HepG2 (cell line): ENCODE measurements around the gene HMMR. TPM values are rescaled to one million over a fixed set of nuclear protein-coding genes. Genes with fewer than 3 reads are reported as not detected.

Source experiments
- CBX5 ChIP-seq: sonication (generic); formaldehyde crosslinking; IDR thresholded peaks from 2 replicates; pipeline ENCODE4 v1.4.0; 2020; ENCODE audit warnings: missing genetic modification reagents, borderline replicate concordance
- CCAR2 ChIP-seq: fragments of 200-400 bp; formaldehyde crosslinking; optimal IDR thresholded peaks from 2 replicates; pipeline ENCODE3; 2018; ENCODE audit warnings: low read depth, mild to moderate bottlenecking, low read length, moderate library complexity
- EEA1 ChIP-seq: sonication (generic); formaldehyde crosslinking; IDR thresholded peaks from 2 replicates; pipeline ENCODE4 v1.5.1; 2020; ENCODE audit warnings: mild to moderate bottlenecking, missing genetic modification reagents, borderline replicate concordance
- HMG20B ChIP-seq: conservative IDR thresholded peaks from 2 replicates; pipeline ENCODE4 v1.6.1; 2016; ENCODE audit warnings: missing genetic modification reagents, missing compliant biosample characterization
- HNRNPLL ChIP-seq: fragments of 200-400 bp; formaldehyde crosslinking; IDR thresholded peaks from 2 replicates; pipeline ENCODE4 v1.6.1; 2017; ENCODE audit warnings: mild to moderate bottlenecking, low read depth, low read length; ENCODE audit not compliant: poor library complexity, severe bottlenecking
- MXI1 ChIP-seq: IDR thresholded peaks from 3 replicates; pipeline ENCODE4 v1.6.1; 2012; ENCODE audit warnings: low read depth, low read length, inconsistent platforms, borderline replicate concordance
- NFE2L2 ChIP-seq: fragments of 150-350 bp; IDR thresholded peaks from 2 replicates; pipeline ENCODE4 v1.6.1; 2014; ENCODE audit warnings: low read length
- NFIC ChIP-seq: IDR thresholded peaks from 2 replicates; pipeline ENCODE4 v1.6.1; 2012; ENCODE audit warnings: mild to moderate bottlenecking, low read length, inconsistent platforms
- RFX1 ChIP-seq: fragments of 450-650 bp; IDR thresholded peaks from 2 replicates; pipeline ENCODE4 v1.6.1; 2017
- SETDB1 ChIP-seq: sonication (generic); formaldehyde crosslinking; IDR thresholded peaks from 2 replicates; pipeline ENCODE4 v1.5.1; 2020; ENCODE audit warnings: missing genetic modification reagents, mild to moderate bottlenecking, borderline replicate concordance
- SMYD3 ChIP-seq: sonication (generic); formaldehyde crosslinking; IDR thresholded peaks from 2 replicates; pipeline ENCODE4 v1.8.1; 2023; ENCODE audit warnings: mild to moderate bottlenecking, missing genetic modification reagents
- SRSF1 ChIP-seq: fragments of 200-400 bp; formaldehyde crosslinking; optimal IDR thresholded peaks from 2 replicates; pipeline ENCODE3; 2017; ENCODE audit warnings: mild to moderate bottlenecking, low read depth, low read length, moderate library complexity
- THAP11 ChIP-seq: IDR thresholded peaks from 2 replicates; pipeline ENCODE4 v1.6.1; 2016; ENCODE audit warnings: missing biosample characterization, missing genetic modification reagents
- ZBTB7B ChIP-seq: sonication (generic); formaldehyde crosslinking; IDR thresholded peaks from 2 replicates; pipeline ENCODE4 v1.4.0; 2020; ENCODE audit warnings: missing genetic modification reagents
- ZEB1 ChIP-seq: IDR thresholded peaks from 2 replicates; pipeline ENCODE4 v1.6.1; 2012; ENCODE audit warnings: mild to moderate bottlenecking, low read depth, inconsistent platforms; ENCODE audit not compliant: insufficient replicate concordance
- ZNF17 ChIP-seq: sonication (generic); formaldehyde crosslinking; IDR thresholded peaks from 2 replicates; pipeline ENCODE4 v1.5.0; 2020; ENCODE audit warnings: mild to moderate bottlenecking, missing genetic modification reagents
- ZNF230 ChIP-seq: sonication (generic); formaldehyde crosslinking; IDR thresholded peaks from 2 replicates; pipeline ENCODE4 v1.4.0; 2020; ENCODE audit warnings: mild to moderate bottlenecking, missing genetic modification reagents
- ZNF333 ChIP-seq: sonication (generic); formaldehyde crosslinking; IDR thresholded peaks from 2 replicates; pipeline ENCODE4 v1.4.0; 2020; ENCODE audit warnings: mild to moderate bottlenecking, missing genetic modification reagents, borderline replicate concordance
- ZNF564 ChIP-seq: sonication (generic); formaldehyde crosslinking; IDR thresholded peaks from 2 replicates; pipeline ENCODE4 v1.8.1; 2023; ENCODE audit warnings: mild to moderate bottlenecking, missing genetic modification reagents
- ZNF703 ChIP-seq: sonication (generic); formaldehyde crosslinking; IDR thresholded peaks from 2 replicates; pipeline ENCODE4 v1.5.1; 2020; ENCODE audit warnings: missing genetic modification reagents, mild to moderate bottlenecking, moderate library complexity, borderline replicate concordance
- polyA plus RNA-seq, 8 experiments: library from polyadenylated mRNA; depleted of rRNA in 3 of 8; stranded (reverse) in 7 of 8; unstranded in 1 of 8; fragments of >200 nt; fragmentation: Illumina TruSeq in 4 of 8; extraction: Trizol in 4 of 8; gene quantifications; 2 replicates each; pipeline versions ENCODE4 v1.2.1 to v1.2.3, GENCODE V29; 2011 to 2016; ENCODE audit warnings: low read depth in 4 of 8, missing spikeins in 1 of 8, mixed read lengths in 1 of 8; ENCODE audit not compliant: insufficient read depth in 1 of 8
- total RNA-seq, 5 experiments: library from RNA; depleted of rRNA; stranded (reverse); fragments of >200 nt; fragmentation: Illumina TruSeq; extraction: Trizol; gene quantifications; 2 replicates each; pipeline ENCODE4 v1.2.3, GENCODE V29; 2016; ENCODE audit warnings: low read depth in 1 of 5
- TF ChIP-seq, protein P1 (sequence below): sonication (generic); formaldehyde crosslinking; IDR thresholded peaks from 2 replicates; pipeline ENCODE4 v1.4.0; 2020; ENCODE audit warnings: low read depth, mild to moderate bottlenecking, missing genetic modification reagents
- TF ChIP-seq, protein P2 (sequence below): sonication (generic); formaldehyde crosslinking; IDR thresholded peaks from 2 replicates; pipeline ENCODE4 v1.4.0; 2020; ENCODE audit warnings: mild to moderate bottlenecking, missing genetic modification reagents
- TF ChIP-seq, protein P3 (sequence below): sonication (generic); formaldehyde crosslinking; IDR thresholded peaks from 2 replicates; pipeline ENCODE4 v1.4.0; 2020; ENCODE audit warnings: mild to moderate bottlenecking, missing genetic modification reagents, borderline replicate concordance

HMMR gene
- total and polyA plus RNA-seq, 2 of the 13 experiments (the other 11 are each of a cell fraction or from before 2014, with no cell fraction given) = 8.5 to 48.3 TPM

DNA sequence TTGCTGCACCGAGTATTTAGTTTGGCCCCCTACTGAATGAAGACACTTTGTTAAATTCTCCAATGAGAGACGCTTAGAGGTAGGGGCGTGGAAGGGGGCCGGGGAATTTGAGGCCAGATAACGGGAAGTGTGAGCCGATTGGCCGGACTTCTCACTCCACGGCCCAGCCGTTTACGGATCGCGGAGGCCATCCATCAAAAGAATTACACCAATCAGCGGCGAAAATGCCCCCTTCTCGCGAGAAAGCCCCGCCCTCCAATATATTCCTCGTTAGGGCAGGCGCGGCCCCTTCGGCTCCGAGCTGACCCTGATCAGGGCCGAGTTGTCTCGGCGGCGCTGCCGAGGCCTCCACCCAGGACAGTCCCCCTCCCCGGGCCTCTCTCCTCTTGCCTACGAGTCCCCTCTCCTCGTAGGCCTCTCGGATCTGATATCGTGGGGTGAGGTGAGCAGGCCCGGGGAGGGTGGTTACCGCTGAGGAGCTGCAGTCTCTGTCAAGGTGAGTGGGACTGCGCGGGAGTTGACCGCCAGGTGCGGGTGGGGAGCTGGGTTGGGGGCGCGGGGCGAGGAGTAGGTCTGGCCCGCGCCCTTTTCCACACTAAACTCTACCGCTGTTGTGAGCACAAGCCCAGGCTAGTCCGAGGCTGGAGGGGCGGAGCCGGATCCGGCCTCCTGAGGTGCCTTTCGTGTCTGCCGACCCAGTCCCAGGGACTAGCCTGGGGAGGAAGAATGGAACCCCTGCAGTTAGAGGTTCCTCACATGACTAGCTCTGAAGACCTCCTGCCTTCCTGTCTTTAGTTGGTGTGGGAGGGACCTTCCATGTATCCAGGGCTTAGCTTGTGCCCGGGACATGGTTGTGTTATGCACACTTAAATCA is 22.9 kb upstream of the HMMR start, which contains the start of gene CCNG1 (continued):
- TF ChIP-seq SMYD3 (CRISPR knock-in tag) = 0 out of 2 replicates have a peak, but pooled peaks have one; percentile 16
- TF ChIP-seq EEA1 (CRISPR knock-in tag) = no peak
- TF ChIP-seq CCAR2 = no peak
- TF ChIP-seq NFE2L2 = no peak
- TF ChIP-seq MXI1 = no peak
- no peak for TF ChIP-seq ZEB1
- no peak for TF ChIP-seq ZNF17 (CRISPR knock-in tag)
- TF ChIP-seq NFIC = peak; percentile 52
- TF ChIP-seq, protein P1, sequence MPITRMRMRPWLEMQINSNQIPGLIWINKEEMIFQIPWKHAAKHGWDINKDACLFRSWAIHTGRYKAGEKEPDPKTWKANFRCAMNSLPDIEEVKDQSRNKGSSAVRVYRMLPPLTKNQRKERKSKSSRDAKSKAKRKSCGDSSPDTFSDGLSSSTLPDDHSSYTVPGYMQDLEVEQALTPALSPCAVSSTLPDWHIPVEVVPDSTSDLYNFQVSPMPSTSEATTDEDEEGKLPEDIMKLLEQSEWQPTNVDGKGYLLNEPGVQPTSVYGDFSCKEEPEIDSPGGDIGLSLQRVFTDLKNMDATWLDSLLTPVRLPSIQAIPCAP (CRISPR knock-in tag) = no peak
- TF ChIP-seq ZBTB7B (CRISPR knock-in tag) = no peak
- peak; percentile 65 for TF ChIP-seq HNRNPLL
- peak; percentile 33; the same call in 1 of the 2 replicates for TF ChIP-seq THAP11 (CRISPR knock-in tag)
- TF ChIP-seq, protein P2, sequence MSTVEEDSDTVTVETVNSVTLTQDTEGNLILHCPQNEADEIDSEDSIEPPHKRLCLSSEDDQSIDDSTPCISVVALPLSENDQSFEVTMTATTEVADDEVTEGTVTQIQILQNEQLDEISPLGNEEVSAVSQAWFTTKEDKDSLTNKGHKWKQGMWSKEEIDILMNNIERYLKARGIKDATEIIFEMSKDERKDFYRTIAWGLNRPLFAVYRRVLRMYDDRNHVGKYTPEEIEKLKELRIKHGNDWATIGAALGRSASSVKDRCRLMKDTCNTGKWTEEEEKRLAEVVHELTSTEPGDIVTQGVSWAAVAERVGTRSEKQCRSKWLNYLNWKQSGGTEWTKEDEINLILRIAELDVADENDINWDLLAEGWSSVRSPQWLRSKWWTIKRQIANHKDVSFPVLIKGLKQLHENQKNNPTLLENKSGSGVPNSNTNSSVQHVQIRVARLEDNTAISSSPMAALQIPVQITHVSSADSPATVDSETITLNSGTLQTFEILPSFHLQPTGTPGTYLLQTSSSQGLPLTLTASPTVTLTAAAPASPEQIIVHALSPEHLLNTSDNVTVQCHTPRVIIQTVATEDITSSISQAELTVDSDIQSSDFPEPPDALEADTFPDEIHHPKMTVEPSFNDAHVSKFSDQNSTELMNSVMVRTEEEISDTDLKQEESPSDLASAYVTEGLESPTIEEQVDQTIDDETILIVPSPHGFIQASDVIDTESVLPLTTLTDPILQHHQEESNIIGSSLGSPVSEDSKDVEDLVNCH (CRISPR knock-in tag) = no peak
- no peak for TF ChIP-seq ZNF564 (CRISPR knock-in tag)
- no peak for TF ChIP-seq RFX1
- TF ChIP-seq ZNF230 (CRISPR knock-in tag) = peak; percentile 57; the same call in 1 of the 2 replicates
- TF ChIP-seq ZNF703 = no peak
- no peak; the same call in 1 of the 2 replicates for TF ChIP-seq CBX5 (CRISPR knock-in tag)
- peak; percentile 44 for TF ChIP-seq SRSF1
- no peak for TF ChIP-seq HMG20B (CRISPR knock-in tag)
- TF ChIP-seq, protein P3, sequence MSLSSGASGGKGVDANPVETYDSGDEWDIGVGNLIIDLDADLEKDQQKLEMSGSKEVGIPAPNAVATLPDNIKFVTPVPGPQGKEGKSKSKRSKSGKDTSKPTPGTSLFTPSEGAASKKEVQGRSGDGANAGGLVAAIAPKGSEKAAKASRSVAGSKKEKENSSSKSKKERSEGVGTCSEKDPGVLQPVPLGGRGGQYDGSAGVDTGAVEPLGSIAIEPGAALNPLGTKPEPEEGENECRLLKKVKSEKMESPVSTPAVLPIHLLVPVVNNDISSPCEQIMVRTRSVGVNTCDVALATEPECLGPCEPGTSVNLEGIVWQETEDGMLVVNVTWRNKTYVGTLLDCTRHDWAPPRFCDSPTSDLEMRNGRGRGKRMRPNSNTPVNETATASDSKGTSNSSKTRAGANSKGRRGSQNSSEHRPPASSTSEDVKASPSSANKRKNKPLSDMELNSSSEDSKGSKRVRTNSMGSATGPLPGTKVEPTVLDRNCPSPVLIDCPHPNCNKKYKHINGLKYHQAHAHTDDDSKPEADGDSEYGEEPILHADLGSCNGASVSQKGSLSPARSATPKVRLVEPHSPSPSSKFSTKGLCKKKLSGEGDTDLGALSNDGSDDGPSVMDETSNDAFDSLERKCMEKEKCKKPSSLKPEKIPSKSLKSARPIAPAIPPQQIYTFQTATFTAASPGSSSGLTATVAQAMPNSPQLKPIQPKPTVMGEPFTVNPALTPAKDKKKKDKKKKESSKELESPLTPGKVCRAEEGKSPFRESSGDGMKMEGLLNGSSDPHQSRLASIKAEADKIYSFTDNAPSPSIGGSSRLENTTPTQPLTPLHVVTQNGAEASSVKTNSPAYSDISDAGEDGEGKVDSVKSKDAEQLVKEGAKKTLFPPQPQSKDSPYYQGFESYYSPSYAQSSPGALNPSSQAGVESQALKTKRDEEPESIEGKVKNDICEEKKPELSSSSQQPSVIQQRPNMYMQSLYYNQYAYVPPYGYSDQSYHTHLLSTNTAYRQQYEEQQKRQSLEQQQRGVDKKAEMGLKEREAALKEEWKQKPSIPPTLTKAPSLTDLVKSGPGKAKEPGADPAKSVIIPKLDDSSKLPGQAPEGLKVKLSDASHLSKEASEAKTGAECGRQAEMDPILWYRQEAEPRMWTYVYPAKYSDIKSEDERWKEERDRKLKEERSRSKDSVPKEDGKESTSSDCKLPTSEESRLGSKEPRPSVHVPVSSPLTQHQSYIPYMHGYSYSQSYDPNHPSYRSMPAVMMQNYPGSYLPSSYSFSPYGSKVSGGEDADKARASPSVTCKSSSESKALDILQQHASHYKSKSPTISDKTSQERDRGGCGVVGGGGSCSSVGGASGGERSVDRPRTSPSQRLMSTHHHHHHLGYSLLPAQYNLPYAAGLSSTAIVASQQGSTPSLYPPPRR = no peak; the same call in 1 of the 2 replicates
- TF ChIP-seq SETDB1 = no peak
- TF ChIP-seq ZNF333 = no peak
